ENCODE results near the gene APMAP.

Gene APMAP

DNA sequence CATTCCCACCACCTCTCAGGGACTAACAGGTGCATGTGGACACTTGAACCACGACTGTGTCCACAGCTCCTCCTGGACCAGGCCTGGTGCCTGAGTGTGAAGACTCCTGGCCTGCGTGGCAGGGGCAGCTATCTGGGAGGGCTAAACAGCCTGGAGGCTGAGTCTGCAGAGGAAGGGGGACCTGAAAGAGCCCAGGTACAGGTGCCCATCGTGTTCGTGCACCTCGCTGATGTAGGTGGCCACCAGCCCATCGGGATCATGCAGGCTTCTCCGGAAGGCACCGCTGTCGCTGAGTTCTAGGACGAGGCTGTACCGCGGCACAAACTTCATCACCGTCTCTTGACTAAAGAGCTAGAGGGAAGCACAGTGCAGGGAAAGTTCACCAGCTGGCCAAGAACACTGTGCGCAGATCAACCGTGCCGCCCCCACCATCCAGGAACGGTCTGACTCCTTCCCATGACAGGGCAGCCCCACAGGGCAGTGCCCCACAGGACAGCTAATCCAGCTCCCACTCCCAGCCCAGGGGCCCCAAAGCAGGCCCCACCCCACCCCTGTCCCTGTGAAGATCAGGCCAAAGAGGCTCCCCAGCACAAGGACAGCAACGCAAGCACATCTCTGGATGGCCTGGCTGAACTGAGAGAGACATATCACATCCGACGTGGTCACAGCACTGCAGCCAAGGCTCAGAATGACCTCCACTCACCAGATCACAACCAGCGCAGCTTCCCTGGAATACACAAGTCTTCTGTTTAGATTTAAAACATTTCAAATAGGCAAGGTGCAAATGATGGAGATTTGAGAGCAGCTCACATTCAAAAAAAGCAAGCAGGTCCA lies 28.7 kb downstream of the APMAP start:
- no peak for DNase-seq

DNA sequence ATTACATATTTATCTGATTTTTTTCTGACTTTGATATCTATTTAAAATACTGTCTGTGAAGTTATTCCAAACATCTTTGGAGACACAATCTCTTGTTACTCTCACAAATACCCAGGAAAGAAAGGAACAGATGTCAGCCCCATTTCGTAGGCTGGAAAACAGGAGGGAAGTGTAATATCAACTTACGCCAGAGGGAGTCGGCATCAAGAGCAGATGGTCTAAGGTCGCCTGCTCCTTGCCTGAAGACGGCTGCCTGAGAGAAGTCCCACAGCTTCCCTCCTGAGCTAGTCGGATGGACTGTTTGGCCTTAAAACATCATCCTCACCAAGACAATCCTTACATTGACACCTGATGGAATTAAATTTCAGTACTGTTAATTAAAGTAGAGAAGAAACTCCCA lies 30.0 kb downstream of the APMAP start:
- DNase-seq, result no peak

DNA sequence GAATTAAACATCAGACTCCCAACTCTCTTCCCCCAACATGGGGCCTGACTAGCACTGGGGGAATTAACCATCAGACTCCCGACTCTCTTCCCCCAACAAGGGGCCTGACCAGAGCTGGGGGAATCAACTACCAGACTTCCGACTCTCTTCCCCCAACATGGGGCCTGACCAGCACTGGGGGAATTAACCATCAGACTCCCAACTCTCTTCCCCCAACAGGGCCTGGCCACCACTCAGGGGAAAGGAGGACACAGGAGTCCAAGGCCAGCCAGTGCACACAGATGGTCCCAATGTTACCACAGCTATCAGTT lies 30.4 kb downstream of the APMAP start:
- no peak for DNase-seq

DNA sequence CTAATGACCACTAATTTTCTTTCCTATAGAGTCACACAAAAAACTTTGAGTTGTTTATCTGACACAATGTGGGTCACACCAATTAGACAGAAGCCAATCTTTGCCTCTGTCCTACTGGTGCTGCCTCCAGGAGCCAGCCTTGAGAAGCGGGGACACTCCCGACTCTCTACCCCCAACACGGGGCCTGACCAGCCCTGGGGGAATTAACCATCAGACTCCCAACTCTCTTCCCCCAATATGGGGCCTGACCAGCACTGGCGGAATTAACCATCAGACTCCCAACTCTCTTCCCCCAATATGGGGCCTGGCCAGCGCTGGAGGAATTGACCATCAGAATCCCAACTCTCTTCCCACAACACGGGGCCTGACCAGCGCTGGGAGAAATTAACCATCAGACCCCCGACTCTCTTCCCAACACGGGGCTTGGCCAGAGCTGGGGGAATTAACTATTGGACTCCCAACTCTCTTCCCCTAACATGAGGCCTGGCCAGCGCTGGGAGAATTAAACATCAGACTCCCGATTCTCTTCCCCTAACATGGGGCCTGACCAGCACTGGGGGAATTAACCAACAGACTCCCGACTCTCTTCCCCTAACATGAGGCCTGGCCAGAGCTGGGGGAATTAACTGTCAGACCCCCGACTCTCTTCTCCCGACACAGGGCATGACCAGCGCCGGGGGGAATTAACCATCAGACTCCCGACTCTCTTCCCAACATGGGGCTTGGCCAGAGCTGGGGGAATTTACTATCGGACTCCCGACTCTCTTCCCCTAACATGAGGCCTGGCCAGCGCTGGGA lies 31.0 kb downstream of the APMAP start:
- DNase-seq, result no peak

DNA sequence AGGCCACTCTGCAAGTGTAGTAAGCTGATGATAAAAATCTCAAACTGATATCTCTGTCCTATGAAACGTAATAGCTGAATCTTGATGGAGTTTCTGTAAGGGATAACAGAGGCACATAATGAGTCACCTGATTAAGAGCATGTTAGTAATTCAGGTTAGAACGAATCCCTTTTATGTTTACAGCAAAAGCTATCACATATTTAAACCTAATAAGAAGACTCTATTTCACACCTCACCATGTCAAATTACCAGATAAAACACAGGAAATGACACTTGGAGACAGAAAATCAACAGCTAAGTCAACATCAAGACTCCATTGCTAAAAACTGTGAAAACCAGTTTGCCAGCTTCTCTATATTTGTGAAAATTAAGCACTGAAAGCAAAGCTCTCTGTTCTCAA lies 31.7 kb downstream of the APMAP start:
- no peak for DNase-seq

DNA sequence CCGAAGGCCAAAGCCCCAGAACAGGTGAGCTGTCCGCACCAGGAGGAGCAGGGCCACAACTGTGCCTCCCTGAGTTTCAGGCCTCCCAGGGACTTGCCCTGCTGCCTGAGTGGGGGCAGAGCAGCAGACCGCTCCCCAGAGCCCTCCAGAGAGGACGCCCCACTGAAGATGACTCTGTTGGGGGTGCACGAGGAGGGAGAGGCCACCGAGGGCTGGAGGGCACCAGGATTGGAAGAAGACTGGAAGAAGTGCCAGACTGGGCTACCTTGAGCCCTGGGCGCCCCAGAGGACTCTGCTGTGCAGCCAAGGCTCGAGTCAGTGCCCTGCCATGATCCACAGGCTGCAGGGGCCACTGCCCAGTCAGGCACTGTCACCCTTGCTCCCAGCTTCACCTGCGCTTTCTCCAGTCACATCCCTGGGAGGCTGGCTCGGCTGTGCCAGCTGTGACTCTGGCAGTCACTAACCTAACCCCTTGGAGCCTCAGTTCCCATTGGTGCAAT lies 32.2 kb downstream of the APMAP start:
- DNase-seq, result no peak

DNA sequence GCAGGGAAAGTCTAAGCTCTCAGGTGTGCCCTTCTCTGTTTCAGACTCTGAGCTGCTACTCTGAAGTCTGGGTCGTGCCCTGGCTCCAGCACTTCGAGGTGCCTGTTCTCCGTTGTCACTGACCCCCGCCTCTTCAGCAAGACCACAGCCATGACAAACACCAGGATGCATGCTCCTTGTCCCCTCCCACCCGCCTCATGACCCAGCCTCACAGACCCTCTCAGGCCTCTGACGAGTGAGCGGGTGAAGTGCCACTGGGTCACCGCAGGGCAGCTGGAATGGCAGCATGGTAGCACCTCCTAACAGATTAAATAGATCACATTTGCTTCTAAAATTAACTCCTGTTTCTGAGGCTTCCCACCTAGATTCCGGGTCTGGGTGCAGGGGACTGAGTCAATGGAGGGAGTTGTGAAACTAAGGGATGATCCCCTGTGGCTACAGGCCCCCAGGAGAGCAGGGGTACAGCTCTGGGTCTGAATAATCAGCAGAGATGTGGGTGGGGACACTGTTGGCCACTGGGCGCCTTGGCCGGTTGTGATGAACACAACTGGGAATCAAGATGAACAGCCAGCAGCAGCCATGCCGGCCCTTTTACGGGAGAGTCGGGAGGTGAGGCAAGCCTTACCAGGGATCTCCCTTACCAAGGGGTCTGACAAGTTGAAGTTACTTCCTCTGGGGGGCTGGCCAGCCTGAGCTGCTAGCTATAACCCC lies 32.8 kb downstream of the APMAP start:
- DNase-seq, result no peak

DNA sequence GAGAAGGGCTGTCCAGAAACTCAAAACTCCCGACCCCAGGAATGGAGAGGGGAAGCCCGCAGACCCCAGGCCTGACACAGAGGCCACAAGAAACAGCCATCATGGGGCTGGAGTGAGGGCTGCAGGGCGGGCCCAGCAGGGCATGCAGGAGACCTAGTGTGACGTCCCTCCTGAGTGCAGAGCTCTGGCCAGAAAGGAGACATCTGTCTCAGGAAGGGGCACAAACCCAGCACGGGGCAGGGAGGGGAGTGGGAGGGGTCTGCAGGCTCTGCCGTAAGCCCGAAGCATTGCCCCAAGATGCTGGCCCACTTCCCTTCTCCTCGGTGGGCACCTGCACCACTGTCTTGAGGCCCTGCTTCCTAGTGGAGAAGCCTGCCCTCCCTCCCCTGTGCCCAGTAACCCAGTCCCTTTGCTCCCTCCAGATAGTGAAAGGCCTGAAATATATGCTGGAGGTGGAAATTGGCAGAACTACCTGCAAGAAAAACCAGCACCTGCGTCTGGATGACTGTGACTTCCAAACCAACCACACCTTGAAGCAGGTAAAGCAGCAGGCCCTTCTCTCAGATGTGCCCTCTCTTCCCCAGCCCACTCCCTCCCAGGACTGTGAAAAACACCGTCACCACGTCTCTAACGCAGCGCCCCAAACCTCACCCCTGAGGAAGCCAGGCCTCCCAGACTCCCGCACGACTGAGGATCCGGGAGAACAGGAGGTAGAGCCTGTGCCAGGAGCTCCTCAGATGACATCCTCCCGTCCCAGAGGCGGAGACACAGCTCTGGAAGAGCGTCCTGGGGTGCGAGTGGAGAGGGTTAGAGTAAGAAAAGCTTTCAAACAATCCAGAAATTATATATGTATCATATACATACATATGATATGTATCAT lies 33.8 kb downstream of the APMAP start:
- DNase-seq, result no peak

DNA sequence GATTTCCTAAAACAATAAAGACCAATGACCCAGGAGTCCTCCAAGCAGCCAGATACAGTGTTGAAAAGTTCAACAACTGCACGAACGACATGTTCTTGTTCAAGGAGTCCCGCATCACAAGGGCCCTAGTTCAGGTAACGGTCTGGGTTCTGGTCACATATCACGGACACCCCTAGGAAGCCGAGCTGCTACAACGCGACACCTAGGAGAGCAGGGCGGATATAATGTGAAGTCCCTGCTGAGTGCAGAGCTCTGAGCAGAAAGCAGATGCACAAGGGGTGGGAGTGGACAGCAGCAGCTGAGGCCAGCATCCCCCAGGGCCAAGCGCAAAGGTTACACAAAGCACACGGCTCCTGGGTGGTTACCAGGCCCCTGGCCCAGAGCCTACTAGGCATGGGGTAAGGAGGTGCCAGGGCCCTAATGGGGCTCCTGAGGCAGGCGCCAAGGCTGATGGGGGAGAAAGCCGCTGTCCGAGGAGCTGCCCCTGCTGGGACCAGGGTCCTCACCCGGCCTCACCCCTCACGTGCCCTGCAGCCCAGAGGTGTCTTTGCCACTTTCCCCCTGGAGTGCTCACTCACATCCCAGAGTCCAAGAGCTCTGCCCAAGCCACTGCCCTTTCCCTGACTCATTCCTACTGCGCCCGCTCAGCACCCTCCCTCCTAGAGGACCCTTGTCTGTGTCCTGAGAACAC lies 35.1 kb downstream of the APMAP start:
- no peak for DNase-seq

DNA sequence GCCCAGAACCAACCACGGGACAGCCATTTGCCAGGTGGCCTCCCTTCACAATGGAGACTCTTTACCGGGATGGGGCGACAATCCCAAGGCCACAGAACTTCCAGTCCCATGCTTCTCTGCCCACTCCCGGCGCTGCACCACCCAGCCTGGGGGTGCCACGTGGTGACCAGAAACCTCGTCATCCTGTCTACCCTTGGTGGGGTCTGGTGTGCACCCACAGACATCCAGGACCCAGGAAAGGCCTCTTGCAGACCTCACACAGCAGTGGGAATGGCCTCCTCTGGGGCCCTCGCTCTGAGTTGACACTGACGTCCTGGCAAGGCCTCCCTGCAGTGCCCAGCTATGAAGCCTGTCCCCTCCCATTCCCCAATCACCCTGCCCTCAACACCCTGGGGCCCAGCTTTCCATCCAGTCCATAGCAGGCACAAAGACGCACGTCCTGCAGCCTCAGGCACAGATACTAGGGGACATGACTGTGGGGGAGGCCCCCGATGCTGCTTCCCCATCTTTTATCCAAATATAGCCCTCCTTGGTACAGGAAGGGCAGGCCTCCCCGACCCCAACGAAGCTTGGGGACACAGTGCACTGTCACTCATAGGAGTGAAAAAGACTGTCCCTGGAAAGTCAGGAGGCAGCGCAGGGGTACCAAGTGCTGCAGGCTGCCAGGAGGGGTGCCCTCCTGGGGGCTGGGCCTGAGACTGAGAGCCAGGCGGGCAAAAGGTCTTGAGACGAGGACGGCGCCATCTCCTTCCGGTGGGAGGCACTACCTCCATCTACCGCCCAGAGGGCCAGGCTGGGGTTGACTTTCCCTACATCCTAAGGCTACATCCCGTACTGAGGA lies 36.3 kb downstream of the APMAP start:
- no peak for DNase-seq

DNA sequence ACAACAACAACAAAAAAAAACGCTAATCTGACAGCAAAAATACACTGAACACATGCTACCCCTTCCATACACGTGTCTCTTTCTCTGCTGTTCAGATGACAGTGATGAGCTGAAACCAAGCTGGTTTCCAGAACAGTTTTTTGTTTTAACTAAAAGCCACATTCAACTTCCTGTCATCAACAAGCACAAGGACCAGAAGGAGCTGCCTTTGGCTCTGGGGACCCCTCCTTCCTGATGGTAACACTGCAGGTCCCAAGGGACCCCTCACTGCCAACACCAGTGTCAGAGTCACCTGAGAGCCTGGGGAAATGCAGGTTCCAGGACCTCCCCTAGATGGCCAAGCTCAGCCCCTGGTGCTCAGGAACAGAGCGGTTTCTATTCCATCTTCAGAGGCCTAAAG lies 37.5 kb downstream of the APMAP start:
- DNase-seq, result no peak

DNA sequence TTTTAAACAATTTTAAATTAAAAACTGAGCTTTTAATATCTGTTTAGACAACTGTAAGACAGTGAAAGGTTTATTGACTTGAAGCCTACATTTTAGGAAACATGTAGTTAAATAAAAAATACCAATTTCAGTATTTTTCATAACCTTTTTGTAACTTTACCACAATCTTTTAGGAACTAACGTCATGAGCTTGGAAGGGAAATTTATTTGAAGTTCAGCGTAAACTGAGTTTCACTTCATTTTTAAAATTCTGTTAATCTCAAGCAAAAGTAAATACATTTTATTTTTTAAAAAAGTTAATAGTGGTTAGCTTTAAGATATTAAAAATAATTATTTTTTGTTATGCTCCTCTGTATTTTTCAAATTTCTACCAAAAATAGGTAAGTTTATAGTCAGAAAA lies 38.0 kb downstream of the APMAP start:
- DNase-seq, result no peak

DNA sequence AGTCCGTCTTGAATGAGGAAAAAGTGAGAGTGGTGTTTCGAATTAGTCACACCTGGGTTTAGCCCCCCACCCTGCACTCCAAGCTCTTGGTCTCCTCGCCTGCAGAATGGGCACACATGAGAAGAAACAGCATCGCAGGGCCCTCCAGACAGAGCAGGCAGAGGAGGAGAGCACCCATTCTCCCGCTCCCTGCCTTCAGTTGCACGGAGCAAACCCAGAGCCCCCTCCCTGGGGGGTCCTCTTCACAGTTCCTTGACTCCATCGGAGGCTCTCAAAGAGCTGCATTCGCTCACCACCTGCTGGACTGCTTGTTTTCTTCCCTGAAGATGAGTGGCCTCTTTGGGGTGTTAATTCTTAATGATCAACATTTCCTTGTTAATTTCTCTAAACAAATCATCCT lies 38.4 kb downstream of the APMAP start:
- DNase-seq, result no peak

DNA sequence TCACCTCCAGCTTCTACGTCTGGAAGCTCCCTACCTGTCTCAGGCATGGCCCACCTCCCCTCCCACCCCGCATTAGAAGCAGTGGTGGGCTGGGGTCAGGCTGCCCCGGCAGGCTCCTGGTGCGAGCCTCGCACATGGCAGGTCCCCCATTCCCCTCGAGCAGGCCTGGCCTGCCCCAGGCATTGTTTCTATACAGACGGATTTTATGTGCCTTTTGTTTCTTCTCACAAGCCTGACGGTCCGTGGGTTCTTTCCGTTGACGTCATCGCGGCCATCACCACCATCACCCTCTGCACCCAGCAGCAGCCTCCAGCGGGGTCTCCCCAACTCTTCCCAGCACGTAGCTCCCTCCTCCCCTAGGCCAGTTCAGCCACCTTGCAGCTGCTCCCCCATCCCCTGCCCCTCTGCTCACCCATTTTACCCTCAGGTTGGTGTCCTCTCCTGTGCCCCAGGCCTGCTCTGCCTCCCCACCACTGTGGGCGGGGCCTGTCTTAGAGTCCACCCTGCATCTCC lies 38.9 kb downstream of the APMAP start:
- DNase-seq, result no peak

DNA sequence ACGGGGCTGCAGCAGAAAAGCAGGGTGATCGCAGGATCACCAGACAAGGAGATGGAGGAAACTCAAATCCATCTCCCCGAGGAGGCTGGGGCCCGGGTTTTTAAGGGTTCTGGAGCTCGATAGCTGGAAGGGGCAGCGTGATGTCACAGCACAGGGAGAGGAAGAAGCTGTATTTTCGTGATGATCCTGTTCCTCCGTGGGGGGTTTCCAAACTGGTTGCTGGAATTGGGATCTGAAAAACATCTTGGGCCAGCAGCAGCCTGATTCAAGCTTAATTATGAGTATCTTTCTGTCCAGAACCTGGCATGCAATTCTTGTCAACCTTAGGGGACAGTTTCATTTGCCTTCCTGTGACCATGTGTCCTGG lies 39.4 kb downstream of the APMAP start:
- no peak for DNase-seq

DNA sequence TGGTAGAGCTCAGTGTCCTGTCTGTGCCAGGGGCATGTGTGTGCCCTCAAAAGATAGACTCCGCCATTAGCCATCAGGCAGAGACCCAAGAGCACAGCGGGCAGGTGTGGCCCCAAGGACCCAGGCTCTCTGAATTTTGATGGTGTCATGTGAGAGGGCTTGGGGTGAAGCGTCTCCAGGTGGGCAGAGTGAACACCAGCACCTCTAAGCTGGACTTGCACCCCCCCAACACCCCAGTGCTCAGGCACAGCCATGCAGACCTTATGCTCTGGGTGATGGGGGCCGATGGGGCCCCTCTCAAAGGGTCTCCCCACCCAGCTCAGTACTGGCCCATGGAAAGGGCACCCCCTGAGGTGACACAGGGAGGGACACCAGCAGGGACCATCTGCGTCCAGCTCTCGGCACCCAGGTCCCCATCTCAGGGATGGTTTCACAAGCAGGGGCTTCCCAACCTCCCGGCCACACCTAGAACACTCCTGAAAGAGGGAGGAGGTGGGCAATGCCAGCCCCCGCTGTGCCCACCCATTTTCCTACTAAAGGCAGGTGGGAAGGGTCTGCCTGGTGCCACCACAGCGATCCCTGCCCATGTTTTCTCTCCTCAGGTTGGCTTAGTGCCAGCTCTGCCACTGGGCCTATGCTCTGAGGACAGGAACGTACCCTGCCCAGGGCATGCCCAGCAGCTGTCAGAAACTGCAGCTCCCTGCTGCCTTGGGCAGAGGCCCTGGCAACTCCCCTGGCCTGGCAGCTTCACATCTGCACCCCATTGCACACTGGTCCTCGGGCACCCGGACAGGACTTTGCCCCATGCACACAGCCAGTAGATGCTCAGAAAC lies 40.0 kb downstream of the APMAP start:
- no peak for DNase-seq

DNA sequence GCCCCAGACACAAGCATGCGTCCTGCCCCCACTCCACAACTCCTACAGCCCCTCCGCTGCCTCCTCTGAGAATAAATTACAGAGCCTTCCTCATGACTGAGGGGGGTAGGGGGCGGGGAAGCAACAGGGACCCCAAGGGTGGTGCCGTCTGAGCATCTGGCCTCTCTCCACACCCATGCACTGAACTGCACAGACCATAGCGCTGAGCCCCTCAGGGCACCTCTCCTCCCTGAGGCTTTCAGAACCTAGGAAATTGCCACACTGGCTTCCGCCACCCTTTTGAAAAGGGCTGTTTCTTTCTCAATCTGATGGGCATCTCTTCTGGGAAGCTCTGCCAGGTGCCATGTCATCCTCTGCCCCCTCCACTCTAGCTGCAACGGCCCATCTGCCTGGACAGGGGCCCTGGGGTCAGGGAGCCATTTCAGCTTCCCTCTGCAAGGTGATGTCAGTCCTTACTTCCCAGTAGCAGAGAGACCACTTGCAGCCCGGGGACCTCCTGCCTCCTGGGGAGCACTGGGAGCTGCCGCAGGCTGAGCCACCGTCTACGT lies 40.9 kb downstream of the APMAP start:
- no peak for DNase-seq

DNA sequence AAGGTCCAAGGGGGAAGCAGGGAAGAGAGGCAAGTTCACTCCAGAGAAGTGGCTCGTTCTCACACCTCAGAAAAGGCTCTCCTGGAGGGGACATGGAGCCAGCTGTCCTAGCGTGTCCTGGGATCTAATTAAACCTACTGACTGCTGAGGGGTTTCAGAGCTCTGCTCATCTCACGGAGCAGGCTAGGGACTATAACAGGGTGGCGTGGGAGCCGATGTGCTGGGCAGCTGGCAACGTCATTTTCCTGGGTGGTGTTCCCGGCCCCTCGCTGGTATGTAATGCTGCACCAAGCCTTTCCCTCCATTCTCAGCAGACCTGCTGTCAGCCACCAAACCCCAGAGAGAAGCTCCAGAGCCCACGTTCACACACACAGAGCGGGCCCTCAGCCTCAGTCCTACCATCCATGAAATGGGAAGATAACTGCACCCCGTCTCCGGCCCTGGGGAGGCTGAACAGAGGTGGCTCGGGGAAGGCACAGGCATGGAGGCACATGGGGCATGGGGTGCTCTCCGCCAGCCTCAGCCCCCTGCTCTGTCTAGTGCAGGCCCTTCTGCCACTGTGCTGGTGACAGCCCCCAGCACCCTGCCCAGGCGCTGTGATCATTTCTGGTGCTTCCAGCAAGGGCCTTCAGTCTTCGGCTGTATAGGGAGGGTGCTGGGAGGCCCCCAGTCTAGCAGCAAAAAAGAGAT lies 41.6 kb downstream of the APMAP start:
- DNase-seq, result no peak

Measured in bone marrow (tissue), 2 donors.